Peyer's patch (tissue), 4 donors: Measurements from ENCODE around the gene KCNIP4. TPM values are rescaled to one million over a fixed set of nuclear protein-coding genes. Genes with fewer than 3 reads are reported as not detected.

Experiments used
- DNase-seq, 3 donors: peaks; one replicate each; pipeline ENCODE4 v3.0.0-alpha.2; 2017 to 2019
- H3K27ac ChIP-seq, 4 donors: fragments of 200-600 bp; sonication (generic); one replicate each; pipeline ENCODE4 v1.5.1; 2016 to 2019
- H3K27me3 ChIP-seq, 2 donors: fragments of 200-600 bp; sonication (generic); one replicate each; pipeline ENCODE4 v1.5.1; 2019
- H3K36me3 ChIP-seq, 3 donors: fragments of 200-600 bp; sonication (generic); one replicate each; pipeline ENCODE4 v1.5.1; 2016 to 2019
- H3K4me1 ChIP-seq, 4 donors: fragments of 200-600 bp; sonication (generic); one replicate each; pipeline ENCODE4 v1.5.1; 2016 to 2019
- H3K4me3 ChIP-seq, 4 donors: fragments of 200-600 bp; sonication (generic); 1 replicate in 3 of 4; 2 replicates in 1 of 4; pipeline ENCODE4 v1.5.1; 2016 to 2019; ENCODE audit warnings: mild to moderate bottlenecking in 1 of 4
- H3K9me3 ChIP-seq, 4 donors: fragments of 200-600 bp; sonication (generic); one replicate each; pipeline ENCODE4 v1.5.1; 2016 to 2019; ENCODE audit warnings: mild to moderate bottlenecking in 1 of 4
- POLR2A ChIP-seq, 2 donors: fragments of 450-650 bp; IDR thresholded peaks; one replicate each; pipeline ENCODE4 v1.5.1; 2017; ENCODE audit warnings: antibody characterized with exemption in 2 of 2, mild to moderate bottlenecking in 2 of 2, moderate library complexity in 2 of 2
- total RNA-seq, 4 donors: library from RNA; depleted of rRNA; stranded (reverse); fragments of >200 nt; gene quantifications; one replicate each; pipeline ENCODE4 v1.1.0, GENCODE V29; 2016
- TF ChIP-seq, protein P1 (sequence below), 6 experiments: fragments of 450-650 bp in 4 of 6; fragments of 200-600 bp in 2 of 6; sonication (generic) in 1 of 6; IDR thresholded peaks; one replicate each; pipeline ENCODE4 v1.5.1; 2017 to 2019; ENCODE audit warnings: antibody characterized with exemption in 6 of 6, mild to moderate bottlenecking in 3 of 6, moderate library complexity in 1 of 6

The KCNIP4 gene
- total RNA-seq, 4 donors from 2014 or later: 2.8 TPM; not detected in 3

GRCh38 chr4:20735931-20736330 is 1212.6 kb downstream of the KCNIP4 start:
- no peak overlapping the region for H3K4me3 ChIP-seq
- peaks cover 0 to 10% (median 0%) of the 10 kb centered on the region in 4 donors for H3K9me3 ChIP-seq
- DNase-seq: no peak
- no peak overlapping the region for H3K27ac ChIP-seq
- H3K36me3 ChIP-seq: peaks cover 0 to 28% (median 0%) of the 10 kb centered on the region in 3 donors
- TF ChIP-seq, protein P1, sequence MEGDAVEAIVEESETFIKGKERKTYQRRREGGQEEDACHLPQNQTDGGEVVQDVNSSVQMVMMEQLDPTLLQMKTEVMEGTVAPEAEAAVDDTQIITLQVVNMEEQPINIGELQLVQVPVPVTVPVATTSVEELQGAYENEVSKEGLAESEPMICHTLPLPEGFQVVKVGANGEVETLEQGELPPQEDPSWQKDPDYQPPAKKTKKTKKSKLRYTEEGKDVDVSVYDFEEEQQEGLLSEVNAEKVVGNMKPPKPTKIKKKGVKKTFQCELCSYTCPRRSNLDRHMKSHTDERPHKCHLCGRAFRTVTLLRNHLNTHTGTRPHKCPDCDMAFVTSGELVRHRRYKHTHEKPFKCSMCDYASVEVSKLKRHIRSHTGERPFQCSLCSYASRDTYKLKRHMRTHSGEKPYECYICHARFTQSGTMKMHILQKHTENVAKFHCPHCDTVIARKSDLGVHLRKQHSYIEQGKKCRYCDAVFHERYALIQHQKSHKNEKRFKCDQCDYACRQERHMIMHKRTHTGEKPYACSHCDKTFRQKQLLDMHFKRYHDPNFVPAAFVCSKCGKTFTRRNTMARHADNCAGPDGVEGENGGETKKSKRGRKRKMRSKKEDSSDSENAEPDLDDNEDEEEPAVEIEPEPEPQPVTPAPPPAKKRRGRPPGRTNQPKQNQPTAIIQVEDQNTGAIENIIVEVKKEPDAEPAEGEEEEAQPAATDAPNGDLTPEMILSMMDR (IDR thresholded peaks at IDR 0.05): no peak
- no peak for TF ChIP-seq POLR2A (IDR thresholded peaks at IDR 0.05)
- H3K27me3 ChIP-seq: no peaks in the 10 kb centered on the region
- no peaks in the 10 kb centered on the region for H3K4me1 ChIP-seq

DNA sequence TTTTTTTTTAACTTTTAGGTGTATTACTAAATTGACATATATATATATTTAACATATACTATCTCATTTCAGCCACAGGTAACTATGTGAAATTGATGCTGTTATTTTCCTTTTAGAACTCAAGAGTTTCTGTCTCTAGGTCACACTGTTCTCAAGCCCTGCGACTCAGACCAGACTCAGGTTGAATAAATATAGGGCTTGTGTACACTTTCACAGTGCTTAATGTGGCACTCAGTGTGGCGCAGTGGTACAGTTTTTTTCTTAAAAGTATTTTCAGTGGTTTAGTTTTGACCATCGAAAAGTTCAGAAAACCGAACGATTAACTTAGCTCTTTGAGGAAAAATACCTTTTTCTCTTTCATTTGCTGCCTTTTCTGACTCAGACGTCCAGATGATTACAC is 1223.7 kb downstream of the KCNIP4 start:
- Histone ChIP-seq H3K4me3 (no peak overlapping the region), H3K27ac (no peak overlapping the region), H3K4me1 (no peaks in the 10 kb centered on the region), H3K36me3 (peaks cover 0 to 48% (median 3%) of the 10 kb centered on the region in 3 donors), H3K9me3 (peaks cover 0 to 7% (median 0%) of the 10 kb centered on the region in 4 donors), H3K27me3 (no peaks in the 10 kb centered on the region)
- DNase-seq: no peak
- TF ChIP-seq, protein P1 (IDR thresholded peaks at IDR 0.05): no peak
- no peak for TF ChIP-seq POLR2A (IDR thresholded peaks at IDR 0.05)

- Histone ChIP-seq H3K4me1 (no peaks in the 10 kb centered on the region), H3K9me3 (peaks cover 0 to 7% (median 0%) of the 10 kb centered on the region in 4 donors), H3K27me3 (no peaks in the 10 kb centered on the region), H3K36me3 (peaks cover 0 to 46% (median 3%) of the 10 kb centered on the region in 3 donors), H3K4me3 (no peak overlapping the region), H3K27ac (no peak overlapping the region)
- no peak for TF ChIP-seq POLR2A (IDR thresholded peaks at IDR 0.05)
- TF ChIP-seq, protein P1 (IDR thresholded peaks at IDR 0.05): no peak
- DNase-seq: no peak
These were observed 1225.1 kb downstream of the KCNIP4 start for GRCh38 chr4:20723463-20723862.

- Histone ChIP-seq H3K4me1 (no peaks in the 10 kb centered on the region), H3K27me3 (no peaks in the 10 kb centered on the region), H3K4me3 (no peak overlapping the region), H3K36me3 (peaks cover 0 to 46% (median 3%) of the 10 kb centered on the region in 3 donors), H3K9me3 (peaks cover 0 to 7% (median 0%) of the 10 kb centered on the region in 4 donors), H3K27ac (no peak overlapping the region)
- no peak for DNase-seq
- TF ChIP-seq, protein P1 (IDR thresholded peaks at IDR 0.05): no peak
- no peak for TF ChIP-seq POLR2A (IDR thresholded peaks at IDR 0.05)
These were observed 1225.6 kb downstream of the KCNIP4 start for GRCh38 chr4:20723019-20723418.

DNA sequence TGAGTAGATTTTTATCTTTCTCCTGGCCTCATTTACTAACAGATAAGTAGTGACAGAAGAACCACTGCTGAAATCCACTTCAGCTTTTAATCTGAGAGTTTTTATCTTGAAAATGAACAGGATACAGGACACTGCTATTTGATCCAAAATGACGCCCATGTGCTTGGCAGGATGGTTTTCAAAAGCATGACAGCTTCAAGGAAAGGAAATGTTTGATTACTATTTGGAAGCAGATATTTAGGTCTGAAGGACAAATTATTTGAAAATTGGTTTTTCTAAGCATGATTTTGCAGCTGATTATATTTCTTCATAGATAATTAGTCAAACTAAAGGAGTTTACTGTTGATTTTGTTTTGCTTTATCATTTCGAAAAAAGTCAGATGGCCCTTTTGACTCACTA is 1237.2 kb downstream of the KCNIP4 start:
- Histone ChIP-seq H3K27me3 (no peaks in the 10 kb centered on the region), H3K4me3 (no peak overlapping the region), H3K27ac (no peak overlapping the region), H3K4me1 (no peaks in the 10 kb centered on the region), H3K9me3 (no peaks in the 10 kb centered on the region), H3K36me3 (peaks cover 0 to 51% (median 0%) of the 10 kb centered on the region in 3 donors)
- DNase-seq: no peak
- TF ChIP-seq POLR2A (IDR thresholded peaks at IDR 0.05): no peak
- TF ChIP-seq, protein P1 (IDR thresholded peaks at IDR 0.05): no peak
